ENCODE measurements around the gene ANKRD63.

The ANKRD63 gene

GRCh38 chr15:40282869-40283614, at the start of gene ANKRD63:
Gene ANKRD63, minus strand, starts transcription at chr15:40283064. Its CDS starts 478 bp downstream, at chr15:40282586.
- no peak for DNase-seq (ENCODE audit: low read depth)

DNA sequence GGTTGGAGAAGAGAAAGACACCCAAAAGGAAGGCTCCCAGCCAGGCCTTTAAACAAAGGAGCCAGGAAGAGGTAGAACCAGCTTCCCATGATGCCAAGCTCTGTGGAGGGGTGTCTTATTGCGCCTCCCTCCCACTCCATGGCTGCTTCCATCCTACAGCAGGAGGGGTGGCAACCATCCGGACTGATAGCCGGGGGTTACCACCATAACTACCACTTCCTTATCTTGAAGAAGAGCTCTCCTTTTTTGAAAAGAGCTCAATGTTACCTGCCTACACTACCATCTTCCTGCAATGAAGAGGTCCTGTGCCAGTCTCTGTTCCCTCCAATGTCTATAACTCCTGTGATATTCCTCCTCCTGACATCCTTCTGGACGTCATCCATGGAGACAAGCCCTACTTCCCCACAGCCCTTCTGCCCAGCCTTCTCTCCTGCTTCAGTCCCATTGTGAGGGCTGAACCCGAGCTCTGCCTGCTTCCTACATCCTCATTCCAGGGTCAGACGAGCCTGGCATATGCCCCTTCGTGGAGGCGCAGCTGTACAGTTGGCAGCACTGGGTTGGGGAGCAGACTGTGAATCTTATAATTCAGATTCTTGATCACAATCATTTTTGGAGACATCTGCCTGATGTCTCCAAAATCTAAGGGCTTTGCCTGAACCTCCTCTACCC, 49.4 kb upstream of the ANKRD63 start:
- DNase-seq (ENCODE audit: low read depth) = no peak

- DNase-seq (ENCODE audit: low read depth) = no peak
Measured at GRCh38 chr15:40331637-40332036, 48.8 kb upstream of the ANKRD63 start.

GRCh38 chr15:40331026-40331425, 48.2 kb upstream of the ANKRD63 start:
- no peak for DNase-seq (ENCODE audit: low read depth)

- DNase-seq (ENCODE audit: low read depth) = no peak
Measured at GRCh38 chr15:40330368-40330836, 47.5 kb upstream of the ANKRD63 start.

DNA sequence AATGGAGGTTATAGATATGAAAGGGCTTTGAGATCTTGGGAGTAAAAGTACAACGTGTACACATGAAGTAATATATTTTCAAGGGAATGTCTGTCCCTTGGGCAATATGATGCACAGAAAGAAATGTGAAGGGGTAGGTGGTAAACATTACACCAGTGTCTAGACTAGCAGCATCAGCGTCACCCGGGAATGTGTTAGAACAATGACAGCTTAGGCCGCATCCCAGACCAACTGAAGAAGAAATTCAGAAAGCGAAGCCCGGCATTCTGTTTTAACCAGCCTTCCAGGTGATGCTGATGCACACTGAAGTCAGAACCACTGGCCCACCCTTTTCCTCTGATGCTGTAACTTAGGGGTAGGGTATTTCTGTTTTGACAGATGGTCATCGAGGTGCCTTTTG, 46.9 kb upstream of the ANKRD63 start:
- no peak for DNase-seq (ENCODE audit: low read depth)

GRCh38 chr15:40328751-40329150, 45.9 kb upstream of the ANKRD63 start:
- DNase-seq (ENCODE audit: low read depth) = no peak

- peak; percentile 81 for DNase-seq (ENCODE audit: low read depth)
Measured at GRCh38 chr15:40328176-40328575, 45.3 kb upstream of the ANKRD63 start.

- DNase-seq (ENCODE audit: low read depth) = no peak
Measured at GRCh38 chr15:40327457-40327856, 44.6 kb upstream of the ANKRD63 start.

DNA sequence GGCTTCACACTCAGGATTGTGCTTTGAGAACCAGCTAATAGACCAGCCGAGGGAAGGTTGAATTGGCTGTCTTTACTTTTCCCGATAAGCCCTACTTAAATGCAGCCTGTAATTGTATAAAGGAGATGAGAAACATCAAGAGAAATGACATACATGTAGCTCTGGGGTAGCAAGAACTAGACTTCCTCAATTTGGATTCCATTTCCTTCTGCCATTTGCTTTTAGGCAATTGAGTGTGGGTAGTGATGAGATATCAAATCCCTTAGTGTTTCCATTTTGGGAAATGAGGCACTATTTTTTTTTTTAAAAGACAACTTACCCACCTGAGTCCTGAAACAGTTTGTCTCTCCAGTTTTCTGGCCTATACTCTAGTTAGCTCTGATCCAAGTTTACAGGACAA, 42.8 kb upstream of the ANKRD63 start:
- no peak for DNase-seq (ENCODE audit: low read depth)

DNA sequence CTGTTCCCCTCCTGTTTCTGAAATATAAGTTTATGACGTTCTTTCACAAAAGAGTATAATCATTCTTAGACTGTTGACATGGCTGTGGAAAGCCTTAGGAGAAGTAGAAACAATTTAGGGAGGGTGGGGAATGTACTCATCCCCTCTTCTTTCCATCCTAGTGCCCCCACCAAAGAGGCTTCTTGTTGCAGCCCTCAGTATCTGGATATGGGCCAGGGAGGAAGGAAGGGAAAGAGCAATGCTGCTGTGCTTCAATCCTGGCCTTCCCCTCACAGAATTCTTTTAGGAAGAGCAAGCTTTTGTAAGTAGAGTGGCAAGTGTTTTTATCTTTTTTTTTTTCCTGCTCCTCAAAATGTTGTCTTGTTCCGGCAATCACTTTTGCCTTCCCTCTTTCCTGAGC, 42.3 kb upstream of the ANKRD63 start:
- no peak for DNase-seq (ENCODE audit: low read depth)

GRCh38 chr15:40323953-40324937, 41.4 kb upstream of the ANKRD63 start:
- DNase-seq (ENCODE audit: low read depth) = no peak

DNA sequence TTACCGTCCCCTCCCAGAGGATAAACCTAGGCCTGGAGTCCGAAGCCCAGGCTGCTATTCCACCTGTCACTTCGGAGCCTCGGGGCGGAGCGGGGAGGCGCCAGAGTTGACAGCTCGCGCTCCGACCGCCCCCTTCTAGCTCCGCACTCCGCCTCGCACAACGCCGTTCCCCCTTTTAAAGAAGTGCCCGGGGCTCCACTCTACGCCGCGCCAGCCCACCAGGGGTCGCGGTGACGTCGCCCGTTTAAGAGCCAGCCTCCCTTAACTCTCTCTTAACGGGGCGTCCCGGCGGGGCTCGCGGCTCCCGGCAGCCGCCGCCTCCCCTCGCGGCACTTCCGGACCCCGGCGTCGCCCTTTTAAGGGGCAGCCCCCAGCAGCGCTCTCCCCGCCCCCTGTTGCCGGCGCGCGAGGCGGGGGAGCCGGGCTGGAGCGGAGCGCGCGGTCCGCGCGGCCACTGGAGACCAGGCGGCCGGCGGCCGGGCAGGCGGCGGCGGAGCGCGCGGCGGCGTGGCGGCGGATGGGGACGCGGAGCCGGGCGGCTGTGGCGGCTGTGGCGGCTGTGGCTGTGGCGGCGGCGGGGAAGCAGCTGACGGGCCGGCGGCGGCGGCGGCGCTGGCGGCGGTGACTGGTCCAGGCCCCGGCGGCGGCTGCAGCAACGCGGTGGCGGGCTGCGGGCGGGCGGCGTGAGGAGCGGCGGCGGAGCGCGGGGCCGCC, 40.5 kb upstream of the ANKRD63 start, which contains the start of gene INAFM2:
Gene INAFM2, plus strand, starts transcription at position 454 of the 714 bp plus-strand sequence. CDS start 364 bp downstream, outside the sequence.
- peak; percentile 93 for DNase-seq (ENCODE audit: low read depth)

GRCh38 chr15:40322531-40323238, 39.8 kb upstream of the ANKRD63 start:
- DNase-seq (ENCODE audit: low read depth) = no peak

- peak; percentile 73 for DNase-seq (ENCODE audit: low read depth)
Measured at GRCh38 chr15:40320931-40321371, 38.1 kb upstream of the ANKRD63 start.

DNA sequence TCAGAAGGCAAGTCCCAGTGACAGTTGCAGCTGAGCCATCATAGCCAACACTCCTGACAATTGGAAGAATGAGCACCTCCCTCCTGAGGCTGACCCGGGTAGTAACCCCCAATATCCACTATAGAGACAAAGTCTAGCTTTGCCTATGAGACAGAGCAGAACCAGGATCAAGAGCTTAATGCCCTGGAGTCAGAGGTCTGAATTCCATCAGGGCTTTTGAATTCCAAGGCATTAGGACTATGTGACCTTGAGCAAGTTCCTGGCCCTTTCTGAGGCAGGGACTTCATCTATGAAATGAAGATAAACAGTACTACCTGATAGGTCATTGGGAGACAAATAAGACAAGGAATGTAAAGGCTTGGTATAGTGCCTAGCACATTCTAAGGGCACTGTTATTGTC, 37.5 kb upstream of the ANKRD63 start:
- DNase-seq (ENCODE audit: low read depth) = no peak

DNA sequence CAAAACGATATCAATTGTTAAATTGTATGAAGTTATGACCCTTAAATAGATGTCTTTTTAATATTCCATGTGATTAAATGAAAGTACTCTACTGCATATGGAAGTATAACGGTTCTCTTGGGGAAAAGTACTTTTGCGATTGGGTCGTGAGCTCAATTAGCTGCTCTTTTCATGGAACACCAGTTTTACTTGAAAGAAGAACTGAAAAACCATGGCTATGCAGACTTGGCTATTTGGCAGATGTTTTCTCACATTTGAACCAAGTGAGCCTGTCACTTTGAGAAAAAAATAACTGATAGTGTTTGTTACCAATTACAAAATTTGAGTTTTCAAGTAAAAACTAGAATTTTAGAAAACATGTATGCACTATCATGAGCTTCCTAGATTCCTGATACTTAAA, 34.7 kb upstream of the ANKRD63 start:
- no peak for DNase-seq (ENCODE audit: low read depth)

GRCh38 chr15:40316931-40317330, 34.1 kb upstream of the ANKRD63 start:
- DNase-seq (ENCODE audit: low read depth) = no peak

DNA sequence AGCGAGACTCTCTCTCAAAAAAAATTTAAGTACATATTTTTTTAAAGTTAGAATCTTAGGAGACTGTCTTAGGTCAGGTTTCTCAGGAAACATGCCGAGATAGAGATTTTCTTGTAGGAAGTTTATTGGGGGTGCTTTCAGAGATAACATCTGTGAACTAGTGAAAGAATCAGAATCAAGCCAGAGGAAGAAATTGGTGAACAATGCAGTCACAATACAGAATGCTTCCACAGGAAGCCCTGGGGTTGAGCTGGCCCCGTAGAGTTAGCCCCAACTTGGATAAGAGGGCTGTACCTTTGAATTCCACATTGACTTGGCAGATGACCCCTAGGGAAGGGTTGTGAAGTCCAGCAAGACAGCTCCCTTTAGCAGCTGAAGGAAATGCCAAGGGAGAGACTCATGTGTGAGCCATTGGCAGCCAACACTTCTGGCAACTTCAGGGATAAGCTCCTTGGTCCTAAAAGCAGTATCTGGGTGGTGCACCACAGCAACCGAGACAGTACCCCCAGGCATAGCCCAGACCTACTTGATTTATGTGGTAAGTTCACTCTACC, 31.9 kb upstream of the ANKRD63 start:
- no peak for DNase-seq (ENCODE audit: low read depth)

All from iris pigment epithelial cell (primary cell).